Prostate gland (tissue), 2 donors: ENCODE data around the gene RPL29.

Experiments
- POLR2A ChIP-seq: fragments of 450-650 bp; IDR thresholded peaks from one replicate; pipeline ENCODE4 v1.6.1; 2016; ENCODE audit warnings: antibody characterized with exemption, mild to moderate bottlenecking
- TF ChIP-seq, protein P1 (sequence below), 4 experiments: fragments of 200-600 bp in 2 of 4; fragments of 450-650 bp in 2 of 4; sonication (generic) in 2 of 4; IDR thresholded peaks; 1 replicate in 3 of 4; 2 replicates in 1 of 4; pipeline ENCODE4 v1.5.1; 2016 to 2019; ENCODE audit warnings: antibody characterized with exemption in 4 of 4, mild to moderate bottlenecking in 2 of 4, moderate library complexity in 2 of 4

DNA sequence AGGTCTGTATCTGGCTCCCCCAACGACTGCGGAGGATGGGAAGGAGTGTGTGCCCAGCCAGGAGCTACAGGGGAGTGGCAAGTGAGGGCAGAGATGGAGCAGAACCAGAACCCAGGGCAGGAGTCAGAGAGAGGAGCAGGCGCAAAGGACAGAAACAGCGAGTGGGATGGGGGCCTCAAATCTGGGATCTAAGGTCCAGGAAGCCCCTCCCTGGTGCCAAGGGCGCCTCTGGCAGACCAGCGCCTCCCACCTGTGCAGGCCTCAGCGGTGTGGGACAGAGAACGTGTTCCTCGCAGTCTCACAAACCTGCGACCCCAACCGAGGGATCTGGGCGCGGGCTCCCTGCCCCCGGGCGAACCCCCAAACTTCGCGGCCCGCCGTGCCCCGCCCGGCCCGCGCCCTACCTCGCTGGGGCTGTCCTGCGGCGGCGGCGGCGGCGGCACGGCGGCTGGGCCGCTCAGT lies 28.7 kb downstream of the RPL29 start:
- TF ChIP-seq, protein P1, sequence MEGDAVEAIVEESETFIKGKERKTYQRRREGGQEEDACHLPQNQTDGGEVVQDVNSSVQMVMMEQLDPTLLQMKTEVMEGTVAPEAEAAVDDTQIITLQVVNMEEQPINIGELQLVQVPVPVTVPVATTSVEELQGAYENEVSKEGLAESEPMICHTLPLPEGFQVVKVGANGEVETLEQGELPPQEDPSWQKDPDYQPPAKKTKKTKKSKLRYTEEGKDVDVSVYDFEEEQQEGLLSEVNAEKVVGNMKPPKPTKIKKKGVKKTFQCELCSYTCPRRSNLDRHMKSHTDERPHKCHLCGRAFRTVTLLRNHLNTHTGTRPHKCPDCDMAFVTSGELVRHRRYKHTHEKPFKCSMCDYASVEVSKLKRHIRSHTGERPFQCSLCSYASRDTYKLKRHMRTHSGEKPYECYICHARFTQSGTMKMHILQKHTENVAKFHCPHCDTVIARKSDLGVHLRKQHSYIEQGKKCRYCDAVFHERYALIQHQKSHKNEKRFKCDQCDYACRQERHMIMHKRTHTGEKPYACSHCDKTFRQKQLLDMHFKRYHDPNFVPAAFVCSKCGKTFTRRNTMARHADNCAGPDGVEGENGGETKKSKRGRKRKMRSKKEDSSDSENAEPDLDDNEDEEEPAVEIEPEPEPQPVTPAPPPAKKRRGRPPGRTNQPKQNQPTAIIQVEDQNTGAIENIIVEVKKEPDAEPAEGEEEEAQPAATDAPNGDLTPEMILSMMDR (IDR thresholded peaks at IDR 0.05), result no peak
- no peak for TF ChIP-seq POLR2A
